Brain microvascular endothelial cell (primary cell): ENCODE measurements around the gene SLC25A30.

Source experiments
- DNase-seq: peaks from one replicate; pipeline ENCODE4 v3.0.0-alpha.2; 2020
- H3K27ac ChIP-seq: fragments of 250-450 bp; sonication (Bioruptor Pico); 2 replicates; pipeline ENCODE4 v1.5.1; 2020; ENCODE audit warnings: mild to moderate bottlenecking, moderate library complexity
- H3K27me3 ChIP-seq: fragments of 250-450 bp; sonication (Bioruptor Pico); replicated peaks from 2 replicates; pipeline ENCODE4 v1.5.1; 2020; ENCODE audit warnings: mild to moderate bottlenecking
- H3K36me3 ChIP-seq: fragments of 250-450 bp; sonication (Bioruptor Pico); replicated peaks from 2 replicates; pipeline ENCODE4 v1.5.1; 2020; ENCODE audit warnings: mild to moderate bottlenecking
- H3K4me3 ChIP-seq: 2 replicates; pipeline ENCODE4 v1.5.1; 2011; ENCODE audit warnings: low read depth, mild to moderate bottlenecking, control low read depth, low read length, moderate library complexity
- in situ Hi-C: cut with HindIII; loops from 2 replicates; pipeline ENCODE4 v1.10.0; 2017; ENCODE audit warnings: low sequenced_read_pairs, low pct_ligation_motif_present
- TF ChIP-seq, protein P1 (sequence below): IDR thresholded peaks from 2 replicates; pipeline ENCODE4 v1.5.1; 2011; ENCODE audit warnings: low read depth, mild to moderate bottlenecking, moderate library complexity, low read length, control low read depth, inconsistent platforms; ENCODE audit errors: missing control alignments

Gene SLC25A30

DNA sequence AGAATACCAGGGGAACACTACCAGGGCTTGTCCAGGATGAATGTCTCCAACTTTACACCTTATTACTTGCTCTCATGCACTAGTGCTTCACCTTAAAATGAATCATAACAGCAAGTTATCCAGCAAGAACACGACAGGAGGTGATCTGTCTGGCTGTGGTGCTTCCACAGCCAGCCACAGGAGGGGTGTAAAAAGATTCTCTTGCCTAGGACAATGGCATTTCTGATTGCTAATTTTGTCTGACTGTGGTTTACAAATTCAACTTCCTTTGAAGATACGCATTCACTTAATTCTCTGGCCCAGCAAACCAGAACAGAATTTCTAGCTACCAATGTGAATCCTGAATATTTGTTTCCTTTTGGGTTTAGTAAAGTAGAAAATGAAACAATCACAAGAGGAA, 23.5 kb upstream of the SLC25A30 start:
- no peak overlapping the region for H3K4me3 ChIP-seq
- peak; percentile 11 for DNase-seq
- H3K27ac ChIP-seq: no peak overlapping the region
- TF ChIP-seq, protein P1, sequence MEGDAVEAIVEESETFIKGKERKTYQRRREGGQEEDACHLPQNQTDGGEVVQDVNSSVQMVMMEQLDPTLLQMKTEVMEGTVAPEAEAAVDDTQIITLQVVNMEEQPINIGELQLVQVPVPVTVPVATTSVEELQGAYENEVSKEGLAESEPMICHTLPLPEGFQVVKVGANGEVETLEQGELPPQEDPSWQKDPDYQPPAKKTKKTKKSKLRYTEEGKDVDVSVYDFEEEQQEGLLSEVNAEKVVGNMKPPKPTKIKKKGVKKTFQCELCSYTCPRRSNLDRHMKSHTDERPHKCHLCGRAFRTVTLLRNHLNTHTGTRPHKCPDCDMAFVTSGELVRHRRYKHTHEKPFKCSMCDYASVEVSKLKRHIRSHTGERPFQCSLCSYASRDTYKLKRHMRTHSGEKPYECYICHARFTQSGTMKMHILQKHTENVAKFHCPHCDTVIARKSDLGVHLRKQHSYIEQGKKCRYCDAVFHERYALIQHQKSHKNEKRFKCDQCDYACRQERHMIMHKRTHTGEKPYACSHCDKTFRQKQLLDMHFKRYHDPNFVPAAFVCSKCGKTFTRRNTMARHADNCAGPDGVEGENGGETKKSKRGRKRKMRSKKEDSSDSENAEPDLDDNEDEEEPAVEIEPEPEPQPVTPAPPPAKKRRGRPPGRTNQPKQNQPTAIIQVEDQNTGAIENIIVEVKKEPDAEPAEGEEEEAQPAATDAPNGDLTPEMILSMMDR: peak; percentile 54
- H3K27me3 ChIP-seq: no peaks in the 10 kb centered on the region
- in situ Hi-C loops: no loop called here
- H3K36me3 ChIP-seq: no peaks in the 10 kb centered on the region

DNA sequence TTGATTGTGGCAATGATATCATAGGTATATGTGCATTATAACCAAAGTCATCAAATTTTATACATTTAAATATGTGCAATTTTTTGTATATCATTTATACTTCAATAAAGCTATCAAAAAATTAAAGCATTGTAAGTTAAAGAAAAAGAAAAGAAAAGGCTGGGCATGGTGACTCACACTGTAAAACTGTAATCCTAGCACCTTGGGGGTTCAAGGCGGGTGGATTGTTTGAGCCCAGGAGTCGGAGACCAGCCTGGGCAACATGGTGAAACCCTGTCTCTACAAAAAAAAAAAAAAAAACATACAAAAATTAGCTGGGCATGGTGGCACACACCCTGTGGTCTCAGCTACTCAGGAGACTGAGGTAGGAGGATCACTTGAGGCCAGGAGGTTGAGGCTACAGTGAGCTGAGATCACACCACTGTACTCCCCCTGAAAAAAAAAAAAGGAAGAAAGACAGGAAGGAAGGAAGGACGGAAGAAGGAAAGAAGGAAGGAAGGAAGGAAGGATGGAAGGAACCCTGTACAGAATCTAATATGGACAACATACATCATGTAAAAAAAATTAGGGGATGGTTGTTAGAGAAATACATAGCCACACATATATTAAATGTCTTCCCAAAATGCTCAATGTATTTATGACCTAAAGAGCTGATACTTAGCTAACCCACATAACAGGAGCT, 21.7 kb upstream of the SLC25A30 start:
- Histone ChIP-seq H3K4me3 (no peak overlapping the region), H3K27me3 (no peaks in the 10 kb centered on the region), H3K27ac (no peak overlapping the region), H3K36me3 (no peaks in the 10 kb centered on the region)
- in situ Hi-C loops: no loop called here
- DNase-seq: no peak
- TF ChIP-seq, protein P1: no peak

DNA sequence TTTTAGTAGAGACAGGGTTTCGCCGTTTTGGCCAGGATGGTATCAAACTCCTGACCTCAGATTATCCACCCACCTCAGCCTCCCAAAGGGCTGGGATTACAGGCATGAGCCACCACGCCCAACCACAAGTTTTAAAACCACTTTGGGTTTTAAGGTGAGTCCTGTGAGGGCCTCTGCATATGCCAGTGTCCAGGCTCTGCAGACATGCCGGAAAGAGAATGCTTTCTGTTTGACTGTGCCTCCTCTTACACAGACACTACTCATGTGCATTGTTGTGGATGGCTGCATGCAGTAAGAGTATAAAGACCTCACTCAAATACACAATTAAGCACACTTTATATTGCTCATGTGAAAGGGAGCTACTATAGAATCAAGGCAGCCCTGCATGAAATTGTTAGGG, 20.8 kb upstream of the SLC25A30 start:
- H3K36me3 ChIP-seq: no peaks in the 10 kb centered on the region
- no peak overlapping the region for H3K27ac ChIP-seq
- no peak for DNase-seq
- H3K27me3 ChIP-seq: no peaks in the 10 kb centered on the region
- no peak overlapping the region for H3K4me3 ChIP-seq
- TF ChIP-seq, protein P1: no peak
- in situ Hi-C loops: no loop called here

DNA sequence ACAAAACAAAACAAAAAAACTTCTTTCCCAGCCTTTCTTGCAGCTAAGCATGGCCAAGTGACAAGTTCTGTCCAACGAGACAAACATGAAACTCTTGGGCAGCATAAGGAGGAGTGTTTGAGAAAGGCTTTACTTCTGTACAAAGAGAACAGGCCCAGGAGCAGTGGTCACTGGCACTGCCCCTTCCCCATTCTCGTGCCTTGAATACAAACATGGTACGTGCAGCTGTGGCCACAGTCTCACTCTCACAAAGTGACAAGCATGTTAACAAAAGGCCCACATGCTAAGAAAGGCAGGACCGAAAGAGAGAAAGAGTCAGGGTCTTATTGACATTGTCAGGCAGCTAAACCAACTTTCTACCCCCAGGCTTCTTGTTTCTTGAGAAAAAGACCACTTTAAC, 19.8 kb upstream of the SLC25A30 start:
- Histone ChIP-seq H3K36me3 (no peaks in the 10 kb centered on the region), H3K4me3 (no peak overlapping the region), H3K27ac (no peak overlapping the region), H3K27me3 (no peaks in the 10 kb centered on the region)
- in situ Hi-C loops: no loop called here
- DNase-seq: no peak
- TF ChIP-seq, protein P1: no peak

DNA sequence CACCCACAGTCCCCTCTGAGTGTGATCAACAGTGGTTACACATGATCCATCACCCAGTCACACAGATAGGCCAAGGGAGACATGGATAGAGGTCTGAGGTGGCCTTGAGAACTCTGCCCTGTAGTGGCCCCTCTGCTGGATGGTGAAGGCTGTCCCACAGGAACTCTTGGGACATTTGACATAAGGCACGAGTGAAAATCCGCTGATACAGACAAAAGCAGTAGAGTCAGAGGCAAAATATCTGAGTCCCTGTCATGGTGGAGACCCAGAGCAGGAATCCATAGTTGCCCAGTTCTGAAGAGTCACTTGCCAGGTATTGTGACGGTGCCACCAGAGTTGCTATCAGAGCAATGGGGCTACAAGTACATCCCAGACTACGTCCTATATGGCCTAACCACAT, 18.8 kb upstream of the SLC25A30 start:
- H3K36me3 ChIP-seq: no peaks in the 10 kb centered on the region
- H3K27ac ChIP-seq: no peak overlapping the region
- TF ChIP-seq, protein P1: no peak
- no peak overlapping the region for H3K4me3 ChIP-seq
- in situ Hi-C loops: no loop called here
- H3K27me3 ChIP-seq: no peaks in the 10 kb centered on the region
- no peak for DNase-seq

DNA sequence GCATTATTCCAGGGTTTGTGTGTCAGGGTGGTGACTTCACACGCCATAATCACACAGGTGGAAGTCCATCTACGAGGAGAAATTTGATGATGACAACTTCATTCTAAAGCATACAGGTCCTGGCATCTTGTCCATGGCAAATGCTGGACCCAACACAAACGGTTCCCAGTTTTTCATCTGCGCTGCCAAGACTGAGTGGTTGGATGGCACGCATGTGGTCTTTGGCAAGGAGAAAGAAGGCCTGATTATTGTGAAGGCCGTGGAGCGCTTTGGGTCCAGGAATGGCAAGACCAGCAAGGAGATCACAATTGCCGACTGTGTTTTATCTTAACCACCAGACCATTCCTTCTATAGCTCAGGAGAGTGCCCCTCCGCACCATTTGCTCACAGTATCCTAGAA, 18.2 kb upstream of the SLC25A30 start:
- H3K4me3 ChIP-seq: no peak overlapping the region
- DNase-seq: no peak
- no peaks in the 10 kb centered on the region for H3K36me3 ChIP-seq
- TF ChIP-seq, protein P1: no peak
- no peak overlapping the region for H3K27ac ChIP-seq
- in situ Hi-C loops: no loop called here
- no peaks in the 10 kb centered on the region for H3K27me3 ChIP-seq
